Brain microvascular endothelial cell (primary cell): ENCODE results near the gene COL13A1.

Experiments used
- DNase-seq: peaks from one replicate; pipeline ENCODE4 v3.0.0-alpha.2; 2020
- H3K27ac ChIP-seq: fragments of 250-450 bp; sonication (Bioruptor Pico); 2 replicates; pipeline ENCODE4 v1.5.1; 2020; ENCODE audit warnings: mild to moderate bottlenecking, moderate library complexity
- H3K27me3 ChIP-seq: fragments of 250-450 bp; sonication (Bioruptor Pico); replicated peaks from 2 replicates; pipeline ENCODE4 v1.5.1; 2020; ENCODE audit warnings: mild to moderate bottlenecking
- H3K36me3 ChIP-seq: fragments of 250-450 bp; sonication (Bioruptor Pico); replicated peaks from 2 replicates; pipeline ENCODE4 v1.5.1; 2020; ENCODE audit warnings: mild to moderate bottlenecking
- H3K4me3 ChIP-seq: 2 replicates; pipeline ENCODE4 v1.5.1; 2011; ENCODE audit warnings: low read depth, mild to moderate bottlenecking, control low read depth, low read length, moderate library complexity
- CTCF ChIP-seq: IDR thresholded peaks from 2 replicates; pipeline ENCODE4 v1.5.1; 2011; ENCODE audit warnings: low read depth, mild to moderate bottlenecking, moderate library complexity, low read length, control low read depth, inconsistent platforms; ENCODE audit errors: missing control alignments
- in situ Hi-C: cut with HindIII; loops from 2 replicates; pipeline ENCODE4 v1.10.0; 2017; ENCODE audit warnings: low sequenced_read_pairs, low pct_ligation_motif_present

The COL13A1 gene

GRCh38 chr10:69907517-69907916 lies 105.8 kb downstream of the COL13A1 start:
- DNase-seq = no peak
- no peak for TF ChIP-seq CTCF
- Histone ChIP-seq H3K27me3 (no peaks in the 10 kb centered on the region), H3K27ac (no peak overlapping the region), H3K36me3 (peaks cover 2% of the 10 kb centered on the region), H3K4me3 (no peak overlapping the region)
- in situ Hi-C loops = loop anchor here (25.0 kb wide), 1 partner anchor 245 kb away; no protein-coding TSS in a partner anchor

GRCh38 chr10:69908124-69908523 lies 106.4 kb downstream of the COL13A1 start:
- DNase-seq = no peak

GRCh38 chr10:69910561-69910960 lies 108.9 kb downstream of the COL13A1 start:
- H3K36me3 ChIP-seq = peaks cover 2% of the 10 kb centered on the region
- no peaks in the 10 kb centered on the region for H3K27me3 ChIP-seq
- H3K4me3 ChIP-seq = no peak overlapping the region
- no peak overlapping the region for H3K27ac ChIP-seq
- no peak for TF ChIP-seq CTCF
- in situ Hi-C loops = loop anchor here (10.0 to 25.0 kb wide), 2 partner anchors 106 to 248 kb away; partner anchors contain the start of gene COL13A1
- no peak for DNase-seq

More at GRCh38 chr10:69908124-69908523, 106.4 kb downstream of the COL13A1 start:
- H3K27me3 ChIP-seq = no peaks in the 10 kb centered on the region
- no peak overlapping the region for H3K4me3 ChIP-seq
- H3K36me3 ChIP-seq = peaks cover 2% of the 10 kb centered on the region
- in situ Hi-C loops = loop anchor here (25.0 kb wide), 1 partner anchor 246 kb away; no protein-coding TSS in a partner anchor
- TF ChIP-seq CTCF = no peak
- no peak overlapping the region for H3K27ac ChIP-seq

GRCh38 chr10:69911613-69912528 lies 110.2 kb downstream of the COL13A1 start:
- no peak overlapping the region for H3K27ac ChIP-seq
- DNase-seq = no peak
- no peak overlapping the region for H3K4me3 ChIP-seq
- no peaks in the 10 kb centered on the region for H3K27me3 ChIP-seq
- peaks cover 2% of the 10 kb centered on the region for H3K36me3 ChIP-seq
- TF ChIP-seq CTCF = no peak
- in situ Hi-C loops = loop anchor here (10.0 to 25.0 kb wide), 2 partner anchors 107 to 250 kb away; partner anchors contain the start of gene COL13A1

GRCh38 chr10:69912589-69912988 lies 110.9 kb downstream of the COL13A1 start:
- in situ Hi-C loops = loop anchor here (10.0 to 25.0 kb wide), 2 partner anchors 108 to 250 kb away; partner anchors contain the start of gene COL13A1
- Histone ChIP-seq H3K27ac (no peak overlapping the region), H3K36me3 (peaks cover 2% of the 10 kb centered on the region), H3K27me3 (no peaks in the 10 kb centered on the region), H3K4me3 (no peak overlapping the region)
- no peak for DNase-seq
- TF ChIP-seq CTCF = no peak
